GM10248 (cell line): ENCODE measurements around the gene FAM234B.

Experiments
- CTCF ChIA-PET: fragments of 300-600 bp; sonication (Branson Sonifier 250); formaldehyde crosslinking; extraction: SDS; loops from one replicate; lab custom pipeline; 2021; ENCODE audit warnings: antibody characterized with exemption; lab: Yijun Ruan, JAX
- POLR2A ChIA-PET: fragments of 350-650 bp; sonication (Branson Sonifier 250); formaldehyde crosslinking; extraction: SDS; loops from one replicate; lab custom pipeline; 2020; ENCODE audit warnings: antibody characterized with exemption; lab: Yijun Ruan, JAX
- DNase-seq: peaks from one replicate; pipeline ENCODE4 v3.0.0; 2012; ENCODE audit errors: extremely low spot score
- TF ChIP-seq, protein P1 (sequence below): IDR thresholded peaks from 2 replicates; pipeline ENCODE4 v1.5.1; 2012; ENCODE audit warnings: mild to moderate bottlenecking, low read depth; ENCODE audit errors: extremely low read depth, missing control alignments, control extremely low read depth

Gene FAM234B

DNA sequence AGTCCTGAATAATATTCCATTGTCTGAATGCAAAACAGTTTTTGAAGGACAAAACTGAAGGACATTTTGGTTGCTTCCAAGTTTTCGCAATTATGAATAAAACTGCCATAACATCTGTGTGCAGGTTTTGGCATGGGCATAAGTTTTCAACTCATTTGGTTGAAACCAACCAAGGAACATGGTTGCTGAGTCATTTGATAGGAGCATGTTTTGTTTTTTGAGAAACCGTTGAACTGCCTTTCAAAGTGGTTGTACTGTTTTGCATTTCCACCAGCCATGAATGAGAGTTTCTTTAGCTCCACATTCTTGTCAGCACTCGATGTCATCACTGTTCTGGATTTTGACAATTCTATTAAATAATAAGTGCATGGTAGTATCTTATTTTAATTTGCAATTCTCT, 82.3 kb downstream of the FAM234B start:
- ChIA-PET CTCF (no interaction called here), POLR2A (no interaction called here)
- DNase-seq = no peak
- TF ChIP-seq, protein P1, sequence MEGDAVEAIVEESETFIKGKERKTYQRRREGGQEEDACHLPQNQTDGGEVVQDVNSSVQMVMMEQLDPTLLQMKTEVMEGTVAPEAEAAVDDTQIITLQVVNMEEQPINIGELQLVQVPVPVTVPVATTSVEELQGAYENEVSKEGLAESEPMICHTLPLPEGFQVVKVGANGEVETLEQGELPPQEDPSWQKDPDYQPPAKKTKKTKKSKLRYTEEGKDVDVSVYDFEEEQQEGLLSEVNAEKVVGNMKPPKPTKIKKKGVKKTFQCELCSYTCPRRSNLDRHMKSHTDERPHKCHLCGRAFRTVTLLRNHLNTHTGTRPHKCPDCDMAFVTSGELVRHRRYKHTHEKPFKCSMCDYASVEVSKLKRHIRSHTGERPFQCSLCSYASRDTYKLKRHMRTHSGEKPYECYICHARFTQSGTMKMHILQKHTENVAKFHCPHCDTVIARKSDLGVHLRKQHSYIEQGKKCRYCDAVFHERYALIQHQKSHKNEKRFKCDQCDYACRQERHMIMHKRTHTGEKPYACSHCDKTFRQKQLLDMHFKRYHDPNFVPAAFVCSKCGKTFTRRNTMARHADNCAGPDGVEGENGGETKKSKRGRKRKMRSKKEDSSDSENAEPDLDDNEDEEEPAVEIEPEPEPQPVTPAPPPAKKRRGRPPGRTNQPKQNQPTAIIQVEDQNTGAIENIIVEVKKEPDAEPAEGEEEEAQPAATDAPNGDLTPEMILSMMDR = no peak

DNA sequence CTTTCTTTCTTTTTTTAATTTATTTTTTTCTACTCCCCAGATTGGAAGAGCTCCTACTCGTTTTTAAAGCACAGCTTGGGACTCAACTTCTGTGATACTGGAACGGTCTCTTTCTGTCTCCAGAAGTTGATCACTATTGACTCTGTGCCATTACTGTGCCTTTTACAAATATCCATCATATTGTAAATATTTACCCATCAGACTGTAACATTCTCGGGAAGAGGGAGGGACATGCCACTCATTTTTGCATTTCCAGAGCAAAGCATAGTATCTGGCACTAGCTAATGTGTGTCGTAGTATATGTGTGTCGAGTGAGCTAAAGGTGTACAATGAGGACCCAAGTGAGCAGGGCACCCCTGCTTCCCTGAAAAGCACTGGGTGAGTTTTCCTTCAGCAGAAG, 83.3 kb downstream of the FAM234B start:
- POLR2A ChIA-PET = no interaction called here
- no peak for DNase-seq
- TF ChIP-seq, protein P1 = no peak
- CTCF ChIA-PET = no interaction called here

DNA sequence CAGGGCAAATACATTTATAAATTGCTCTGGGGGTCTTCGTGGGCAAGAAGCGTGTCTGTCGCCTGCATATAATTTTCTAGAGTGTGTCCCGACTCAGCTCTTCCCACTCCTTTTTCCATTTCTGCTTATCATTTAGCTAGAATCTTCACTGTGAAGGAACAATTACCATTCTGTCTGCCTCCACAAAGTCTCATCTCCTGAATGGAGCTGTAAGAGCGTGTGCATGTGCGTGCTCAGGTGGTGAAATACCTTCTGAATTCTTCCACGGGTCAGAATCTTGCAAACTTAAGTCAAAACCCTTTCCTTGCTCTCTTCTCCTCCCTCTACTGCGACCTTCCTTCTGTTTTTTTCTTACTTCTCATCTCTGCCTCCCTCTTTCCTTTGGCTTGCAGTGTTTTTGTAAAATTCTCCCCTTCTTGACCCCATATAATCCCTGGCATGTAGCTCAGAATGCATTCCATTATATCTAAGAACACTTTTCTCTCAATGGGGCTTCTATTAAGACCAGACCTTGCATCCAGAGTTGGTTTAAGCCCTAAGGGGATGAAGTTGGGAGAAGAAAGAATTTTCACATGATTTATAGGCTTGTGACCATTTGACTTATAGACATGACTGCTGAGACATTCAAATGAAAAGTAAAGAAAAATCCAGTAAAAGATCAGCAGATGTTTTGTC, 84.2 kb downstream of the FAM234B start:
- DNase-seq = no peak
- POLR2A ChIA-PET = no interaction called here
- TF ChIP-seq, protein P1 = no peak
- CTCF ChIA-PET = interaction anchor here (1.0 kb wide), 1 partner anchor 9 kb away, joined by 3 read pairs; no protein-coding TSS in a partner anchor

DNA sequence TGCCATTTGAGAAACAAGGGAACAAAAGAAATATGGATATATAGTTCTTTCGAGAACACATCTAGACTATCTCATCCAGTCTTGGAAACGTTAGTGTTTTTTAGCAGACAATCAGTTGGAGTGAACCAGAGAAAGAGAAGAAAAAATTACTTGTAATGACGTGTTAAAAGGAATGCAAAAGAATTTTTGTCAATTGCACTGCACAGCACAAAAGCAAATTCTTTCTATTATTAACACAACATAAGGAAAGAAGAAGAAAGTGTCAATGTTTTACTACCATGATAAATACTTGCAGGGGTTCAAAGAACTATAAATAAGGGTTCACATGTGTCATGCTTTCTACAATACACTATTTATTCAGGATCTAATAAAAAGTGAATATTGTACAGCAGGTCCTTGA, 86.8 kb downstream of the FAM234B start:
- ChIA-PET CTCF (no interaction called here), POLR2A (no interaction called here)
- DNase-seq = no peak
- TF ChIP-seq, protein P1 = no peak
